K562 (cell line): ENCODE results near the gene RNASEH2A. TPM values are rescaled to one million over a fixed set of nuclear protein-coding genes. Genes with fewer than 3 reads are reported as not detected.
A peak's percentile ranks its signal among the peaks of the same experiment; 100 is the strongest.

Experiments used
- ARHGAP35 ChIP-seq: fragments of 450-650 bp; IDR thresholded peaks from 2 replicates; pipeline ENCODE4 v1.6.1; 2018; ENCODE audit not compliant: partially characterized antibody
- CBFA2T3 ChIP-seq: fragments of 450-650 bp; IDR thresholded peaks from 2 replicates; pipeline ENCODE4 v1.6.1; 2017
- CBX2 ChIP-seq: fragments of 200-600 bp; sonication (generic); IDR thresholded peaks from one replicate; pipeline ENCODE4 v1.6.1; 2012; ENCODE audit warnings: mild to moderate bottlenecking, low read length, inconsistent platforms; ENCODE audit not compliant: insufficient read depth, poor library complexity, severe bottlenecking
- E2F3 ChIP-seq: fragments of 250-450 bp; sonication (Bioruptor Pico); IDR thresholded peaks from 2 replicates; pipeline ENCODE4 v1.4.0; 2020; ENCODE audit warnings: mild to moderate bottlenecking
- ERF ChIP-seq: fragments of 450-650 bp; formaldehyde crosslinking; IDR thresholded peaks from 2 replicates; pipeline ENCODE4 v1.4.0; 2020; ENCODE audit warnings: mild to moderate bottlenecking, mixed read lengths
- GABPB2 ChIP-seq: fragments of 250-450 bp; sonication (Bioruptor Pico); conservative IDR thresholded peaks from 2 replicates; pipeline ENCODE4 v1.5.1; 2021; ENCODE audit warnings: mild to moderate bottlenecking
- KDM1A ChIP-seq, 2 experiments: fragments of 450-650 bp; IDR thresholded peaks; 2 replicates each; pipeline ENCODE4 v1.6.1; 2016; ENCODE audit warnings: mild to moderate bottlenecking in 2 of 2
- MED1 ChIP-seq: sonication (generic); formaldehyde crosslinking; IDR thresholded peaks from 2 replicates; pipeline ENCODE4 v1.8.1; 2023; ENCODE audit warnings: missing genetic modification reagents, borderline replicate concordance
- RFX1 ChIP-seq: fragments of 450-650 bp; IDR thresholded peaks from 2 replicates; pipeline ENCODE4 v1.6.1; 2016; ENCODE audit warnings: mild to moderate bottlenecking, moderate library complexity
- polyA plus RNA-seq, 8 experiments: library from polyadenylated mRNA; depleted of rRNA in 4 of 8; stranded (reverse) in 5 of 8; unstranded in 3 of 8; fragments of >200 nt; fragmentation: Nextera tagmentation in 2 of 8; fragmentation: Illumina TruSeq in 1 of 8; extraction: Ambion mirVana in 2 of 8; extraction: Trizol in 1 of 8; gene quantifications; 2 replicates each; pipeline versions ENCODE4 v1.2.1 to v1.2.3, GENCODE V29; 2011 to 2014; ENCODE audit warnings: inconsistent platforms in 1 of 8, missing spikeins in 1 of 8
- total RNA-seq, 7 experiments: library from RNA; depleted of rRNA in 6 of 7; stranded (reverse); fragments of >200 nt in 6 of 7; fragmentation: Illumina TruSeq in 2 of 7; extraction: Trizol in 2 of 7; gene quantifications; 2 replicates each; pipeline versions ENCODE4 v1.2.1 to v1.2.3, GENCODE V29; 2011 to 2021; ENCODE audit warnings: low replicate concordance in 1 of 7
- TF ChIP-seq, protein P1 (sequence below), 2 experiments: IDR thresholded peaks in 1 of 2; conservative IDR thresholded peaks in 1 of 2; 2 replicates each; pipeline ENCODE4 v1.6.1; 2016; ENCODE audit warnings: low read depth in 2 of 2, mild to moderate bottlenecking in 1 of 2, missing compliant biosample characterization in 1 of 2, missing genetic modification characterization in 1 of 2, moderate library complexity in 1 of 2
- TF ChIP-seq, protein P2 (sequence below), 2 experiments: fragments of 200-800 bp in 1 of 2; sonication (Bioruptor generic) in 1 of 2; sonication (generic) in 1 of 2; formaldehyde crosslinking in 1 of 2; IDR thresholded peaks in 1 of 2; conservative IDR thresholded peaks in 1 of 2; 2 replicates each; pipeline versions ENCODE4 v1.5.0 to v1.6.1; 2016 to 2020; ENCODE audit warnings: missing compliant biosample characterization in 1 of 2, missing genetic modification characterization in 1 of 2, missing genetic modification reagents in 1 of 2
- TF ChIP-seq, protein P3 (sequence below): fragments of 250-450 bp; sonication (Bioruptor Pico); IDR thresholded peaks from 2 replicates; pipeline ENCODE4 v1.8.0; 2021; ENCODE audit warnings: moderate library complexity, mild to moderate bottlenecking, inconsistent platforms
- TF ChIP-seq, protein P4 (sequence below): sonication (generic); formaldehyde crosslinking; IDR thresholded peaks from 2 replicates; pipeline ENCODE4 v1.8.1; 2023; ENCODE audit warnings: mild to moderate bottlenecking, missing genetic modification reagents, moderate library complexity
- TF ChIP-seq, protein P5 (sequence below): sonication (generic); IDR thresholded peaks from 2 replicates; pipeline ENCODE4 v1.6.1; 2016
- TF ChIP-seq, protein P6 (sequence below): fragments of 450-650 bp; IDR thresholded peaks from 2 replicates; pipeline ENCODE4 v1.6.1; 2016; ENCODE audit warnings: borderline replicate concordance
- TF ChIP-seq, protein P7 (sequence below): fragments of 450-650 bp; conservative IDR thresholded peaks from 2 replicates; pipeline ENCODE4 v1.6.1; 2016; ENCODE audit warnings: missing genetic modification characterization, low read depth, mild to moderate bottlenecking, missing compliant biosample characterization, moderate library complexity

The RNASEH2A gene
- total and polyA plus RNA-seq, 9 of the 15 experiments (the other 6 are each of a cell fraction or from before 2014, with no cell fraction given) = 22.3 to 78.0 (median 61.7) TPM

DNA sequence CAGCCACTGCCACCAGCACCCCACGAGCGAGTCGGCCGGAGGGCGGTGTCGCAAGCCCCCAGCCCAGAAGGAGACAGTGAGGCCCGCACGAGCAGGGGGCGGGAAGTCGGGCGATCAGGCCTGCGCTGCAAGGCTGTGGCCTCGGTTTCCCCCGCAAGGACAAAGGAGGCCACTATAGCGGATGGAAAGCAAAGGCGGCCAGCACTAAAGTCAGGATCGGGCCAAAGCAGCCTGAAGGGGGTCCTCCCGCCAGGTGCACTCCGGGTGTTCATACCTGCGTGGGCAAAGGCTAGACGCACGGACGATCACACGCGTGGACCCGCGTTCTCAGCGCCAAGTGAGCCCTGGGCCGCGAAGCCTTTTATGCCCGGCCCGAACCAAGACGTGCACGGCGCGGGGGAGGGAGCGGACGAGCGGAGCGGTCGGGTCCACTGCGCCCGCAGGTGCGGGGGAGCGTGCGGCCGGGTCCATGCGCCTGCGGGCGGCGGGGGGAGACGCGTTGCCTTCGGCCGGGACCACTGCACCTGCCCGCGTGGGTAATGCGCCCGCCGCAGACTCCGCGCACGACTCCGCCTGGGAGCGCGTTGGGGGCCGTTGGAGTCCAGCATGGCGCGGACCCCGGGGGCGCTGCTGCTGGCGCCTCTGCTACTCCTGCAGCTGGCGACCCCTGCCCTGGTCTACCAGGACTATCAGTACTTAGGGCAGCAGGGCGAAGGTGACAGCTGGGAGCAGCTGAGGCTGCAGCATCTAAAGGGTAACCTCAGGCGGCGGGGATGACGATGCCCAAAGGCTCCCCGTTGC is 4.7 kb upstream of the RNASEH2A start, which contains the start of the genes PRDX2 and THSD8 (continued):
- TF ChIP-seq, protein P1, sequence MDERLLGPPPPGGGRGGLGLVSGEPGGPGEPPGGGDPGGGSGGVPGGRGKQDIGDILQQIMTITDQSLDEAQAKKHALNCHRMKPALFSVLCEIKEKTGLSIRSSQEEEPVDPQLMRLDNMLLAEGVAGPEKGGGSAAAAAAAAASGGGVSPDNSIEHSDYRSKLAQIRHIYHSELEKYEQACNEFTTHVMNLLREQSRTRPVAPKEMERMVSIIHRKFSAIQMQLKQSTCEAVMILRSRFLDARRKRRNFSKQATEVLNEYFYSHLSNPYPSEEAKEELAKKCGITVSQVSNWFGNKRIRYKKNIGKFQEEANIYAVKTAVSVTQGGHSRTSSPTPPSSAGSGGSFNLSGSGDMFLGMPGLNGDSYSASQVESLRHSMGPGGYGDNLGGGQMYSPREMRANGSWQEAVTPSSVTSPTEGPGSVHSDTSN (CRISPR knock-in tag; IDR thresholded peaks at IDR 0.05; ENCODE audit: low read depth) = no peak
- TF ChIP-seq, protein P1 (tag; conservative IDR thresholded peaks at IDR 0.05; ENCODE audit: low read depth) = no peak
- TF ChIP-seq ARHGAP35 = no peak
- TF ChIP-seq ERF (CRISPR knock-in tag) = no peak; the same call in 1 of the 2 replicates
- TF ChIP-seq, protein P2, sequence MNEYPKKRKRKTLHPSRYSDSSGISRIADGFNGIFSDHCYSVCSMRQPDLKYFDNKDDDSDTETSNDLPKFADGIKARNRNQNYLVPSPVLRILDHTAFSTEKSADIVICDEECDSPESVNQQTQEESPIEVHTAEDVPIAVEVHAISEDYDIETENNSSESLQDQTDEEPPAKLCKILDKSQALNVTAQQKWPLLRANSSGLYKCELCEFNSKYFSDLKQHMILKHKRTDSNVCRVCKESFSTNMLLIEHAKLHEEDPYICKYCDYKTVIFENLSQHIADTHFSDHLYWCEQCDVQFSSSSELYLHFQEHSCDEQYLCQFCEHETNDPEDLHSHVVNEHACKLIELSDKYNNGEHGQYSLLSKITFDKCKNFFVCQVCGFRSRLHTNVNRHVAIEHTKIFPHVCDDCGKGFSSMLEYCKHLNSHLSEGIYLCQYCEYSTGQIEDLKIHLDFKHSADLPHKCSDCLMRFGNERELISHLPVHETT (CRISPR knock-in tag; conservative IDR thresholded peaks at IDR 0.05 in 1 of 2, IDR thresholded peaks at IDR 0.05 in 1 of 2) = 0 out of 4 replicates have a peak, but pooled peaks of 1 of the 2 experiments have one; percentile 48
- TF ChIP-seq MED1 (CRISPR knock-in tag) = no peak
- TF ChIP-seq, protein P3, sequence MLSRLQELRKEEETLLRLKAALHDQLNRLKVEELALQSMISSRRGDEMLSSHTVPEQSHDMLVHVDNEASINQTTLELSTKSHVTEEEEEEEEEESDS (CRISPR knock-in tag) = no peak
- TF ChIP-seq, protein P4, sequence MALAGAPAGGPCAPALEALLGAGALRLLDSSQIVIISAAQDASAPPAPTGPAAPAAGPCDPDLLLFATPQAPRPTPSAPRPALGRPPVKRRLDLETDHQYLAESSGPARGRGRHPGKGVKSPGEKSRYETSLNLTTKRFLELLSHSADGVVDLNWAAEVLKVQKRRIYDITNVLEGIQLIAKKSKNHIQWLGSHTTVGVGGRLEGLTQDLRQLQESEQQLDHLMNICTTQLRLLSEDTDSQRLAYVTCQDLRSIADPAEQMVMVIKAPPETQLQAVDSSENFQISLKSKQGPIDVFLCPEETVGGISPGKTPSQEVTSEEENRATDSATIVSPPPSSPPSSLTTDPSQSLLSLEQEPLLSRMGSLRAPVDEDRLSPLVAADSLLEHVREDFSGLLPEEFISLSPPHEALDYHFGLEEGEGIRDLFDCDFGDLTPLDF = no peak
- TF ChIP-seq CBX2 = no peak
- TF ChIP-seq GABPB2 = no peak
- TF ChIP-seq, protein P5, sequence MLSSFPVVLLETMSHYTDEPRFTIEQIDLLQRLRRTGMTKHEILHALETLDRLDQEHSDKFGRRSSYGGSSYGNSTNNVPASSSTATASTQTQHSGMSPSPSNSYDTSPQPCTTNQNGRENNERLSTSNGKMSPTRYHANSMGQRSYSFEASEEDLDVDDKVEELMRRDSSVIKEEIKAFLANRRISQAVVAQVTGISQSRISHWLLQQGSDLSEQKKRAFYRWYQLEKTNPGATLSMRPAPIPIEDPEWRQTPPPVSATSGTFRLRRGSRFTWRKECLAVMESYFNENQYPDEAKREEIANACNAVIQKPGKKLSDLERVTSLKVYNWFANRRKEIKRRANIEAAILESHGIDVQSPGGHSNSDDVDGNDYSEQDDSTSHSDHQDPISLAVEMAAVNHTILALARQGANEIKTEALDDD = no peak
- TF ChIP-seq KDM1A (IDR thresholded peaks at IDR 0.05) = no peak
- 0 out of 2 replicates have a peak, but pooled peaks have one; percentile 42 for TF ChIP-seq E2F3 (CRISPR knock-in tag)
- TF ChIP-seq, protein P6, sequence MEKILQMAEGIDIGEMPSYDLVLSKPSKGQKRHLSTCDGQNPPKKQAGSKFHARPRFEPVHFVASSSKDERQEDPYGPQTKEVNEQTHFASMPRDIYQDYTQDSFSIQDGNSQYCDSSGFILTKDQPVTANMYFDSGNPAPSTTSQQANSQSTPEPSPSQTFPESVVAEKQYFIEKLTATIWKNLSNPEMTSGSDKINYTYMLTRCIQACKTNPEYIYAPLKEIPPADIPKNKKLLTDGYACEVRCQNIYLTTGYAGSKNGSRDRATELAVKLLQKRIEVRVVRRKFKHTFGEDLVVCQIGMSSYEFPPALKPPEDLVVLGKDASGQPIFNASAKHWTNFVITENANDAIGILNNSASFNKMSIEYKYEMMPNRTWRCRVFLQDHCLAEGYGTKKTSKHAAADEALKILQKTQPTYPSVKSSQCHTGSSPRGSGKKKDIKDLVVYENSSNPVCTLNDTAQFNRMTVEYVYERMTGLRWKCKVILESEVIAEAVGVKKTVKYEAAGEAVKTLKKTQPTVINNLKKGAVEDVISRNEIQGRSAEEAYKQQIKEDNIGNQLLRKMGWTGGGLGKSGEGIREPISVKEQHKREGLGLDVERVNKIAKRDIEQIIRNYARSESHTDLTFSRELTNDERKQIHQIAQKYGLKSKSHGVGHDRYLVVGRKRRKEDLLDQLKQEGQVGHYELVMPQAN = peak; percentile 54; the same call in 1 of the 2 replicates
- 0 out of 2 replicates have a peak, but pooled peaks have one; percentile 41 for TF ChIP-seq CBFA2T3
- TF ChIP-seq RFX1 = no peak
- TF ChIP-seq, protein P7, sequence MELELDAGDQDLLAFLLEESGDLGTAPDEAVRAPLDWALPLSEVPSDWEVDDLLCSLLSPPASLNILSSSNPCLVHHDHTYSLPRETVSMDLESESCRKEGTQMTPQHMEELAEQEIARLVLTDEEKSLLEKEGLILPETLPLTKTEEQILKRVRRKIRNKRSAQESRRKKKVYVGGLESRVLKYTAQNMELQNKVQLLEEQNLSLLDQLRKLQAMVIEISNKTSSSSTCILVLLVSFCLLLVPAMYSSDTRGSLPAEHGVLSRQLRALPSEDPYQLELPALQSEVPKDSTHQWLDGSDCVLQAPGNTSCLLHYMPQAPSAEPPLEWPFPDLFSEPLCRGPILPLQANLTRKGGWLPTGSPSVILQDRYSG (tag) = no peak
